Neutrophil (primary cell): ENCODE results near the gene DROSHA.
"Not testable (repeated sequence)": the region's sequence is repeated elsewhere in the genome, so short reads cannot be mapped to it uniquely, and the experiment has no call there.

ENCODE experiments used
- H3K27ac ChIP-seq: fragments of 200-600 bp; sonication (generic); 2 replicates; pipeline ENCODE4 v1.5.1; 2016; ENCODE audit warnings: mild to moderate bottlenecking, moderate library complexity
- H3K27me3 ChIP-seq: fragments of 200-600 bp; sonication (generic); 2 replicates; pipeline ENCODE4 v1.6.0; 2016; ENCODE audit warnings: mild to moderate bottlenecking
- H3K36me3 ChIP-seq: fragments of 200-600 bp; sonication (generic); 2 replicates; pipeline ENCODE4 v1.5.1; 2017
- H3K4me1 ChIP-seq, 2 experiments: fragments of 200-600 bp in 1 of 2; sonication (generic) in 1 of 2; 1 replicate in 1 of 2; 2 replicates in 1 of 2; pipeline versions ENCODE4 v1.5.1 to v1.6.1; 2013 to 2016; ENCODE audit warnings: low read depth in 1 of 2, low read length in 1 of 2, mild to moderate bottlenecking in 1 of 2, moderate library complexity in 1 of 2; ENCODE audit not compliant: control insufficient read depth in 1 of 2, insufficient read depth in 1 of 2
- H3K4me3 ChIP-seq, 2 experiments: fragments of 200-600 bp in 1 of 2; sonication (generic) in 1 of 2; 1 replicate in 1 of 2; 2 replicates in 1 of 2; pipeline ENCODE4 v1.5.1; 2013 to 2016; ENCODE audit warnings: low read depth in 1 of 2, low read length in 1 of 2, mild to moderate bottlenecking in 1 of 2, moderate library complexity in 1 of 2
- H3K9me3 ChIP-seq: fragments of 200-600 bp; sonication (generic); 2 replicates; pipeline ENCODE4 v1.5.1; 2016
- CTCF ChIP-seq: fragments of 200-600 bp; sonication (generic); IDR thresholded peaks from 2 replicates; pipeline ENCODE4 v1.5.1; 2016; ENCODE audit warnings: antibody characterized with exemption

The DROSHA gene

DNA sequence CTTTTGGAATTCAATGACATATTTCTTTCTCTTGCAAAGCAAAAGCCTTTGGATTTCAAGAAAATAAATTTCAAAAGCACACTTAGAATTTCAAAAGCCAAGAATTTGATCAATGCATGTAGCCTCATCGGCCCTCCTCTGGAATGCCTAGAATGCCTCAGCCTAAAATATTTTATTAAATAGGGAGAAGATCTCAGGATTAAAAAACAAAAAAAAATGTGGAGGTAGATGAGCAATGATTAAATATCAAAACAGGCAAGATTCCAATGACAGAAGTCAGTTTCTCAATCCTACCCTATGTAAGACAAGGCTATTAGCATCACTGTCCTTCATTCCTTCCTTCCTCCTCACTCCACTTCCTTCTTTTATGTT, 169.4 kb downstream of the DROSHA start:
- H3K4me1 ChIP-seq = no peaks in the 10 kb centered on the region
- H3K9me3 ChIP-seq = no peaks in the 10 kb centered on the region
- H3K36me3 ChIP-seq = no peaks in the 10 kb centered on the region
- H3K27me3 ChIP-seq = no peaks in the 10 kb centered on the region
- no peak for TF ChIP-seq CTCF
- no peak overlapping the region for H3K4me3 ChIP-seq
- H3K27ac ChIP-seq = no peak overlapping the region

DNA sequence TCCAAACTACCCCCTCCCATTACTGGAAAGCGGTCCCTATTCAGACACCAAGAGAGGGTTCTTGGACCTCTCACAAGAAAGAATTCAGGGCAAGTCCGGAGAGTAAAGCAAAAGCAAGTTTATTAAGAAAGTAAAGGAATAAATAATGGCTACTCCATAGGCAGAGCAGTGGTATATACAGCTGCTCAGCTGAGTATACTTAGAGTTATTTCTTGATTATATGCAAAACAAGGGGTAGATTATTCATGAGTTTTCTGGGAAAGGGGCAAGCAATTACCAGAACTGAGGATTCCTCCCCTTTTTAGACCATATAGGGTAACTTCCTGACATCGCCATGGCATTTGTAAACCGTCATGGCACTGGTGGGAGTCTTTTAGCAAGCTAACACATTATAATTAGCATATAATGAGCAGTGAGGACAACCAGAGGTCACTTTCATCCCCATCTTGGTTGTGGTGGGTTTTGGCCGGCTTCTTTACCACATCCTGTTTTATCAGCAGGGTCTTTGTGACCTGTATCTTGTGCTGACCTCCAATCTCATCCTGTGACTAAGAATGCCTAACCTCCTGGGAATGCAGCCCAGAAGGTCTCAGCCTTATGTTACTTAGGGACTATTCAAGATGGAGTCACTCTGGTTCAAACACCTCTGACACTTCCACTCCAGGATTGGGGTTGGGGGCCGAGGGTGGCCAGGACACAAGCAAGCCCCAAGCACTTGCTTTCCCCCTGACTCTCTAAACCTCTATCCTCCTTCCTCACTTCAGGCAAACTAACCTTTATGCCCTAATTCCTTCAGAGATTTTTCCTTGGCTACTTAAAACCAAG, 170.0 kb downstream of the DROSHA start:
- not testable (repeated sequence) for H3K27me3 ChIP-seq, H3K9me3 ChIP-seq, H3K27ac ChIP-seq, H3K36me3 ChIP-seq, H3K4me3 ChIP-seq, H3K4me1 ChIP-seq

- Histone ChIP-seq H3K36me3 (no peaks in the 10 kb centered on the region), H3K27me3 (no peaks in the 10 kb centered on the region), H3K9me3 (no peaks in the 10 kb centered on the region), H3K4me1 (no peaks in the 10 kb centered on the region), H3K4me3 (no peak overlapping the region), H3K27ac (no peak overlapping the region)
- no peak for TF ChIP-seq CTCF
These were observed 170.7 kb downstream of the DROSHA start for GRCh38 chr5:31361234-31361633.

GRCh38 chr5:31359839-31360238, 172.1 kb downstream of the DROSHA start:
- H3K9me3 ChIP-seq = no peaks in the 10 kb centered on the region
- no peak for TF ChIP-seq CTCF
- no peaks in the 10 kb centered on the region for H3K36me3 ChIP-seq
- no peaks in the 10 kb centered on the region for H3K4me1 ChIP-seq
- no peak overlapping the region for H3K4me3 ChIP-seq
- H3K27ac ChIP-seq = no peak overlapping the region
- no peaks in the 10 kb centered on the region for H3K27me3 ChIP-seq

DNA sequence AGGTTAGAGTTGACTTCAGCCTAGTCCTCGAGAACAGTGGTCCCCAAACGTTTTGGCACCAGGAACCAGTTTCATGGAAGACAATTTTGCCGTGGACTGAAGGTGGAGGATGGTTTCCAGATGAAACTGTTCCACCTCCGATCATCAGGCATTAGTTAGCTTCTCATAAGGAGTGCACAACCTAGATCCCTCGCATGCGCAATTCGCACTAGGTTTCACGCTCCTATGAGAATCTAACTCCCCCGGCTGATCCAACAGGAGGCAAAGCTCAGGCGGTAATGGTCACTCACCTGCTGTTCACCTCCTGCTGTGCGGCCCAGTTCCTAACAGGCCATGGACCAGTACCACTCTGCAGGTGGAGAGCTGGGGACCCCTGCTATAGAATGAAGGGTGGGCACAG, 174.9 kb downstream of the DROSHA start:
- Histone ChIP-seq H3K9me3 (no peaks in the 10 kb centered on the region), H3K27ac (no peak overlapping the region), H3K4me3 (no peak overlapping the region), H3K4me1 (no peaks in the 10 kb centered on the region), H3K27me3 (no peaks in the 10 kb centered on the region), H3K36me3 (no peaks in the 10 kb centered on the region)
- no peak for TF ChIP-seq CTCF

DNA sequence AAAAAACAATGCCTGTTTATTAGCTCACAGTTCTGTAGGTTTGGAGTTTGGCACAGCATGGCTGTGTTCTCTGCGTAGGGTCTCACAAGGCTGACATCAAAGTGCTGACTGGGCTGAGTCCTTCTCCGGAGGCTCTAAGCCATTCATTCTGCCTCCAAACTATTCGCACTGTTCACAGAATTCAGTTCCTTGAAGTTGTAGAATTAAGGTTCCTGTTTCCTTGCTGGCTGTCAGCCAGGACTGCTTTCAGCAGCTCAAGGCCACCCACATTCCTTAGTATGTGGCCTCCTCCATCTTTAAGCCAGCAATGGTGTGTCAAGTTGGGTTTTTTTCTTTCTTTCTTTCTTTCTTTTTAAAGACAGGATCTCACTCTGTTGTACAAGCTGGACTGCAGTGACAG, 176.6 kb downstream of the DROSHA start:
- H3K36me3 ChIP-seq = no peaks in the 10 kb centered on the region
- H3K27me3 ChIP-seq = no peaks in the 10 kb centered on the region
- no peak overlapping the region for H3K27ac ChIP-seq
- H3K4me1 ChIP-seq = no peaks in the 10 kb centered on the region
- no peak overlapping the region for H3K4me3 ChIP-seq
- no peak for TF ChIP-seq CTCF
- H3K9me3 ChIP-seq = no peaks in the 10 kb centered on the region
